Activated naive CD8-positive, alpha-beta T cell treated with anti-CD3 and anti-CD28 coated beads, Interleukin-2, amount 50 U/mL, for 16 hours (primary cell): ENCODE measurements around the gene PIK3CB.
"Not testable (repeated sequence)": the region's sequence is repeated elsewhere in the genome, so short reads cannot be mapped to it uniquely, and the experiment has no call there.

ENCODE experiments used
- DNase-seq: peaks from one replicate; pipeline ENCODE4 v3.0.0-alpha.2; 2020; ENCODE audit warnings: low read depth, low spot score

PIK3CB gene

GRCh38 chr3:138806376-138807080 lies 28.2 kb downstream of the PIK3CB start:
- DNase-seq: no peak

- no peak for DNase-seq
These were observed 31.6 kb downstream of the PIK3CB start for GRCh38 chr3:138803006-138803653.

- DNase-seq: not testable (repeated sequence)
These were observed 32.5 kb downstream of the PIK3CB start for GRCh38 chr3:138802223-138802622.

- DNase-seq: no peak
These were observed 32.9 kb downstream of the PIK3CB start for GRCh38 chr3:138801792-138802191.

GRCh38 chr3:138800248-138800647 lies 34.5 kb downstream of the PIK3CB start:
- no peak for DNase-seq

- no peak for DNase-seq
These were observed 34.9 kb downstream of the PIK3CB start for GRCh38 chr3:138799822-138800221.

- DNase-seq: no peak
These were observed 37.2 kb downstream of the PIK3CB start for GRCh38 chr3:138797508-138798038.

GRCh38 chr3:138796761-138797160 lies 38.0 kb downstream of the PIK3CB start:
- DNase-seq: no peak

GRCh38 chr3:138786788-138787271 lies 47.9 kb downstream of the PIK3CB start:
- no peak for DNase-seq

- no peak for DNase-seq
These were observed 48.8 kb downstream of the PIK3CB start for GRCh38 chr3:138785951-138786350.

- DNase-seq: not testable (repeated sequence)
These were observed 49.3 kb downstream of the PIK3CB start for GRCh38 chr3:138785362-138785857.

GRCh38 chr3:138782755-138783154 lies 52.0 kb downstream of the PIK3CB start:
- DNase-seq: no peak

- DNase-seq: no peak
These were observed 53.7 kb downstream of the PIK3CB start for GRCh38 chr3:138781012-138781470.

GRCh38 chr3:138778643-138779042 lies 56.1 kb downstream of the PIK3CB start:
- no peak for DNase-seq

- no peak for DNase-seq
These were observed 57.8 kb downstream of the PIK3CB start for GRCh38 chr3:138776961-138777360.

- DNase-seq: no peak
These were observed 59.5 kb downstream of the PIK3CB start for GRCh38 chr3:138775254-138775595.

- no peak for DNase-seq
These were observed 60.0 kb downstream of the PIK3CB start for GRCh38 chr3:138774529-138775253.

GRCh38 chr3:138771585-138771984 lies 63.1 kb downstream of the PIK3CB start:
- DNase-seq: no peak

- no peak for DNase-seq
These were observed 65.1 kb downstream of the PIK3CB start for GRCh38 chr3:138769616-138770015.

- DNase-seq: no peak
These were observed 65.8 kb downstream of the PIK3CB start for GRCh38 chr3:138768946-138769345.

- DNase-seq: no peak
These were observed 66.6 kb downstream of the PIK3CB start for GRCh38 chr3:138768125-138768524.

GRCh38 chr3:138767498-138768104 lies 67.1 kb downstream of the PIK3CB start:
- DNase-seq: no peak
